ENCODE results near the gene ODF2.

Gene ODF2

DNA sequence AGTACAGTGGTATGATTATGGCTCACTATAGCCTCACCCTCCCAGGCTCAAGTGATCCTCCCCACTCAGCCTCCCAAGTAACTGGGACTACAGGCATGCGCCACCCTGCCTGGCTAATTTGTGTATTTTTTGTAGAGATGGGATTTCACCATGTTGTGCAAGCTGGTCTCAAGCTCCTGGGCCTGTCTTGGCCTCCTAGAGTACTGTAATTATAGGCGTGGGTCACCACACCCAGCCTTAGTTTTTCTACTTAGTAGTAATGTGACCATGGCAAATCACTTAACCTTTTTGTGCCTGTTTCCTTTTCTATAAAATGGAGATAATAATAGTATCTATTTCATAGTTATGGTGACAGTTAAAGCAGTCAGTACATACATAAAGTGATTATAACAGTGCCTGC, 70.9 kb downstream of the ODF2 start:
- TF ChIP-seq, protein P1, sequence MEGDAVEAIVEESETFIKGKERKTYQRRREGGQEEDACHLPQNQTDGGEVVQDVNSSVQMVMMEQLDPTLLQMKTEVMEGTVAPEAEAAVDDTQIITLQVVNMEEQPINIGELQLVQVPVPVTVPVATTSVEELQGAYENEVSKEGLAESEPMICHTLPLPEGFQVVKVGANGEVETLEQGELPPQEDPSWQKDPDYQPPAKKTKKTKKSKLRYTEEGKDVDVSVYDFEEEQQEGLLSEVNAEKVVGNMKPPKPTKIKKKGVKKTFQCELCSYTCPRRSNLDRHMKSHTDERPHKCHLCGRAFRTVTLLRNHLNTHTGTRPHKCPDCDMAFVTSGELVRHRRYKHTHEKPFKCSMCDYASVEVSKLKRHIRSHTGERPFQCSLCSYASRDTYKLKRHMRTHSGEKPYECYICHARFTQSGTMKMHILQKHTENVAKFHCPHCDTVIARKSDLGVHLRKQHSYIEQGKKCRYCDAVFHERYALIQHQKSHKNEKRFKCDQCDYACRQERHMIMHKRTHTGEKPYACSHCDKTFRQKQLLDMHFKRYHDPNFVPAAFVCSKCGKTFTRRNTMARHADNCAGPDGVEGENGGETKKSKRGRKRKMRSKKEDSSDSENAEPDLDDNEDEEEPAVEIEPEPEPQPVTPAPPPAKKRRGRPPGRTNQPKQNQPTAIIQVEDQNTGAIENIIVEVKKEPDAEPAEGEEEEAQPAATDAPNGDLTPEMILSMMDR (IDR thresholded peaks at IDR 0.05; ENCODE audit: borderline replicate concordance, control extremely low read depth, extremely low read depth, insufficient read depth, missing control alignments) = no peak
- in situ Hi-C loops (cut with MboI; ENCODE audit: low sequenced_read_pairs, unreplicated experiment) = no loop called here
- no peak for DNase-seq (ENCODE audit: low spot score)

DNA sequence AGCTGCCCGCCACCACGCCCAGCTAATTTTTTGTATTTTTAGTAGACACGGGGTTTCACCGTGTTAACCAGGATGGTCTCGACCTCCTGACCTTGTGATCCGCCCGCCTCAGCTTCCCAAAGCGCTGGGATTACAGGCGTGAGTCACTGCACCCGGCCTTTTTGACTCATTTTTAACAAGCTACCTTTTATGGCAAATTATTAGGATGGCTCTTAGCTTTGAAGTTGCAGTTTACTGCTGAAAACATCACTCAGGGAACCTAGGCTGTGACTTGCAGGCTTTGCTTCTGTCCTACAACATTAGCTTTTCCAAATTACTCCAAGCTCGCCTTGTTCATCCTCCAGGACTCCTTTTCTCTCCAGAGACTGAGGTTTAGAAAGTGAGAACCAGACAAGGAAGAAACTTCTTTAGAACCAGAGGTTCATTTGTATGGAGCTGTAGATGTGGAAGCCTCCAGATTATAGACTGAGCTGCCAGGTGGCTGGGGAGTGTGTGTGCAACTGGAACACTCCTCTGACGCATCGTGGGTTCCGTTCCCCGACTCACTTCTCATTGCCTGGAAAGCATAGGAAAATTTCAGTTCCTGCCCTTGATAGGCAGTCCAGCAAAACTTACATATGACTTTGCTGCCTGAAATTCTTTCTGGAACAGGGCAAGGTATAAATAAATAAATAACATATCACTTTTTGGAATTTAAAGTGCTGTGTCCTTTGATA, 72.8 kb downstream of the ODF2 start:
- no peak for DNase-seq (ENCODE audit: low spot score)
- in situ Hi-C loops (cut with MboI; ENCODE audit: low sequenced_read_pairs, unreplicated experiment) = no loop called here
- TF ChIP-seq, protein P1 (IDR thresholded peaks at IDR 0.05; ENCODE audit: borderline replicate concordance, control extremely low read depth, extremely low read depth, insufficient read depth, missing control alignments) = no peak

DNA sequence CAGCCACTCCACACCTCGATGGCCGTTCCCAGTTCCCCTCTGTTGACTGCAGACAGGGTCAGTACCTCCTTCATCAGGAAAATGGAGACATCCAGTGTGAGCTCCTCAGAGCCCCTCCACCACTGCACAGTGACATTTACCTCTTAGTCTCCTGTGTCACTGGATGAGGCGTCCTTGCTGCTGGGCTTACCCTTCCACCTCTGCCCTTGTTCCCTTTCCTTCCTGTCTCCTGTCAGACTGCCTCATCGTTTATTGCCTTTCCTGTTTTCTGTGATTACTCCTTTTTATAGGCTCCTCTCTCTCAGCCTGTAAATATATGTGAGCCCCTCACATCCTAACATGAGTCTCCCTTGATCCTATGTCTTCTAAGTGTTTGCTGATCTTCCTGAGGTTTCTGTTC, 73.4 kb downstream of the ODF2 start:
- in situ Hi-C loops (cut with MboI; ENCODE audit: low sequenced_read_pairs, unreplicated experiment) = no loop called here
- no peak for DNase-seq (ENCODE audit: low spot score)
- TF ChIP-seq, protein P1 (IDR thresholded peaks at IDR 0.05; ENCODE audit: borderline replicate concordance, control extremely low read depth, extremely low read depth, insufficient read depth, missing control alignments) = no peak

DNA sequence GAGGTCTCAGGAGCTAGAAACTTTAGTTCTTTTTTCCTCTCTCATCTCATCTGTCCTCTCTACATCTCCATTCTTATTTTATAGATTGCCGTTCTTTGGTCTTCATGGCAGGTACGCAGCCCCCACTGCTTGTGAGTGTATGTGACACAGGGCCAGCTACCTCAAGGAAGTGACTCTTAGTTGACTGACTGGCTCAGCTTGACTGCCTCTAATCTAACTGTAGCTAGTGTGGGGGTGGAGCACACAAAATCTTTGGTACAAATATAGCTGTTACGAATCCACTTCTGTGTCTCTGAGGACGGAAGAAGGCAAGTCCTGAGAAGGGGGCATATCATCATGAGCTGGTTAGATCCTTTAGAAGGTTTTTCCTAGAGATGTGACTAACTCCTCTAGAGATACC, 76.8 kb downstream of the ODF2 start:
- DNase-seq (ENCODE audit: low spot score) = no peak
- in situ Hi-C loops (cut with MboI; ENCODE audit: low sequenced_read_pairs, unreplicated experiment) = no loop called here
- TF ChIP-seq, protein P1 (IDR thresholded peaks at IDR 0.05; ENCODE audit: borderline replicate concordance, control extremely low read depth, extremely low read depth, insufficient read depth, missing control alignments) = no peak

DNA sequence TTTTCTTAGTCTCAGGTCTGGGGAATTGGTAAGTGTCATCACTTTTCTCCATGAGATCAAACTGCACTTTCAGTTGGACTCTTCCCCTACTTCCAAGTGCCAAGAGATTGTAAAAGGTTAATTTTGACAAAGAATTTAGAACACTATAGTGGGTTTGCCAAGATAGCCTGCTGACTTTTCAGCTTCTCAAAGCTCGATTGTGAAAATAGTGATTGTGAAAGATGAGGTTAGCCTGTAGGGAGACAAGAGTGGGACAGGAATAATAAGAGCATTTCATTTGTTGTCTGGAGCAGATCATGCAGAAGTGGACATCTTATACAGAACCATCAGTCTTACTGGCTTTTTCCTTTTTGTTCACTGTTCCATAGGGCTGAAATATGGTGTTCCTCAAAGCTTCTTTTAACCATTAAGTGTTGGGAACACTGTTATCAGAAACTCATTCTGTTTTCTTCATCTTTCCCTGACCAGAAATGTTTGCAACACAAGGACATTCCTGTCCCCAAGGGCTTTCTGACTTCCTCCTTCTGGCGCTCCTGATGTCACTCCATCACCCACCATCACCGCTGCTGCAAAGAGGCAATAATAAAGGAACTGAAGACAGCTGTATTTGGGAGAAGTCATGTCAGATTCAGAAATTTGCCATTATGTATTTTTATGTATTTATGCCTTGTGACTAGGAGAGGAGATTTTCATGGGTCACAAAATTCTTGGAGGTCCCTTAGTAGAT, 85.0 kb downstream of the ODF2 start:
- TF ChIP-seq, protein P1 (IDR thresholded peaks at IDR 0.05; ENCODE audit: borderline replicate concordance, control extremely low read depth, extremely low read depth, insufficient read depth, missing control alignments) = no peak

DNA sequence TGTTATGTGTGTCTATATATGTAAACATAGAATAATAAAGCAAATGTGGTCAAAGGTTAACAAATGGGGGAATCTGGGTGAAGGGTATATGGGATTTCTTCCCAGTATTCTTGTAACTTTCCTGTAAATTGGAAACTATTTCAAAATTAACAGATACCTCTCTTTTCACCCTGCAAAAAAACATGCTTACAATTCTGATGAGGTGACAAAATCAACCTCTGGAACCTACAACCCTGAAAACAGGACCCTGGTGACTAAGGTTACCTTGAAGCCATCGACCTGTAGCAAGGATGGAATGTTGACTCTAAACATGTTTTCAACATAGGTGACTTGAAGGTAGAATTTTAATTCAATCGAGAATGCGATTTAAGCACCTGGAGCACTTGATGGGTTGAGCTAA, 90.7 kb downstream of the ODF2 start:
- in situ Hi-C loops (cut with MboI; ENCODE audit: low sequenced_read_pairs, unreplicated experiment) = no loop called here
- TF ChIP-seq, protein P1 (IDR thresholded peaks at IDR 0.05; ENCODE audit: borderline replicate concordance, control extremely low read depth, extremely low read depth, insufficient read depth, missing control alignments) = no peak
- no peak for DNase-seq (ENCODE audit: low spot score)

More for the DNA sequence above, 85.0 kb downstream of the ODF2 start:
- DNase-seq (ENCODE audit: low spot score) = no peak
- in situ Hi-C loops (cut with MboI; ENCODE audit: low sequenced_read_pairs, unreplicated experiment) = no loop called here

Measured in GM13976 (cell line).